Smooth muscle cell (in vitro differentiated cells): ENCODE measurements around the gene FALEC. TPM values are rescaled to one million over a fixed set of nuclear protein-coding genes. Genes with fewer than 3 reads are reported as not detected.

Experiments used
- DNase-seq: peaks from one replicate; lab custom pipeline; 2025; ENCODE audit not compliant: unreplicated experiment; lab: John Stamatoyannopoulos, UW
- H2AFZ ChIP-seq: fragments of 200-600 bp; sonication (generic); 2 replicates; pipeline ENCODE4 v1.6.0; 2016; ENCODE audit warnings: antibody characterized with exemption, low read depth, mild to moderate bottlenecking
- H3F3A ChIP-seq: fragments of 200-600 bp; sonication (generic); 2 replicates; pipeline ENCODE4 v1.6.0; 2017; ENCODE audit warnings: antibody characterized with exemption, low read depth
- H3K27ac ChIP-seq: fragments of 200-600 bp; sonication (generic); 2 replicates; pipeline ENCODE4 v1.5.1; 2016; ENCODE audit warnings: low read depth, mild to moderate bottlenecking
- H3K27me3 ChIP-seq: fragments of 200-600 bp; sonication (generic); 2 replicates; pipeline ENCODE4 v1.6.1; 2016; ENCODE audit warnings: low read depth, mild to moderate bottlenecking
- H3K36me3 ChIP-seq: fragments of 200-600 bp; sonication (generic); 2 replicates; pipeline ENCODE4 v1.5.1; 2016; ENCODE audit warnings: low read depth
- H3K4me1 ChIP-seq: fragments of 200-600 bp; sonication (generic); 2 replicates; pipeline ENCODE4 v1.5.1; 2016; ENCODE audit warnings: low read depth
- H3K4me2 ChIP-seq: fragments of 200-600 bp; sonication (generic); 2 replicates; pipeline ENCODE4 v1.6.0; 2016; ENCODE audit warnings: mild to moderate bottlenecking
- H3K4me3 ChIP-seq: fragments of 200-600 bp; sonication (generic); 2 replicates; pipeline ENCODE4 v1.5.1; 2016; ENCODE audit warnings: mild to moderate bottlenecking
- H3K79me2 ChIP-seq: fragments of 200-600 bp; sonication (generic); 2 replicates; pipeline ENCODE4 v1.6.0; 2016; ENCODE audit warnings: low read depth, mild to moderate bottlenecking
- H3K9ac ChIP-seq: fragments of 200-600 bp; sonication (generic); 2 replicates; pipeline ENCODE4 v1.6.0; 2016; ENCODE audit warnings: low read depth
- H3K9me3 ChIP-seq: fragments of 200-600 bp; sonication (generic); replicated peaks from 2 replicates; pipeline ENCODE4 v1.5.1; 2016; ENCODE audit warnings: low read depth
- H4K20me1 ChIP-seq: fragments of 200-600 bp; sonication (generic); 2 replicates; pipeline ENCODE4 v1.6.0; 2016; ENCODE audit warnings: low read depth
- CTCF ChIP-seq: fragments of 200-600 bp; sonication (generic); IDR thresholded peaks from 2 replicates; pipeline ENCODE4 v1.5.1; 2017; ENCODE audit warnings: borderline replicate concordance, mild to moderate bottlenecking, antibody characterized with exemption; ENCODE audit not compliant: insufficient read depth, poor library complexity, severe bottlenecking
- WGBS: methylation state at CpG from one replicate; pipeline ENCODE4 v1.1.7; 2016; ENCODE audit warnings: low lambda C conversion rate; 5-methylcytosine and 5-hydroxymethylcytosine counted together
- polyA plus RNA-seq: library from polyadenylated mRNA; unstranded; fragments of >200 nt; fragmentation: Nextera tagmentation; extraction: Ambion mirVana; gene quantifications from 2 replicates; pipeline ENCODE4 v1.2.1, GENCODE V29; 2016
- total RNA-seq: library from RNA; depleted of rRNA; stranded (reverse); fragments of >200 nt; gene quantifications from 2 replicates; pipeline ENCODE4 v1.2.3, GENCODE V29; 2014

The FALEC gene
- total and polyA plus RNA-seq, 2 experiments from 2014 or later = 0.62 TPM; not detected in 1

- peak within 1 kb of the TSS; percentile 28 for H3K9ac ChIP-seq
These were observed 33.3 kb downstream of the FALEC start, which contains the start of gene ADAMTSL4 for GRCh38 chr1:150548632-150549495. TSS of gene ADAMTSL4 (plus strand) at chr1:150549408. CDS start at chr1:150552289, 2,881 bp downstream.

GRCh38 chr1:150549496-150550221, 34.1 kb downstream of the FALEC start:
- Histone ChIP-seq H3K4me2 (peak overlapping the region; percentile 94), H3K36me3 (no peaks in the 10 kb centered on the region), H3K4me1 (peaks cover 7% of the 10 kb centered on the region), H3K9me3 (no peaks in the 10 kb centered on the region), H3K4me3 (peak overlapping the region; percentile 63), H2AFZ (no peak overlapping the region), H3K27me3 (no peaks in the 10 kb centered on the region), H3F3A (peaks cover 29% of the 10 kb centered on the region), H3K27ac (no peak overlapping the region), H3K79me2 (no peaks in the 10 kb centered on the region), H4K20me1 (no peaks in the 10 kb centered on the region), H3K9ac (peak overlapping the region; percentile 28)
- WGBS = 28% methylated on average over 38 of the region's 43 CpGs
- TF ChIP-seq CTCF = no peak
- no peak for DNase-seq

More at GRCh38 chr1:150548632-150549495, 33.3 kb downstream of the FALEC start, which contains the start of gene ADAMTSL4:
- no peaks in the 10 kb centered on the region for H4K20me1 ChIP-seq
- TF ChIP-seq CTCF = no peak
- WGBS = under 1% methylated on average over 76 of the region's 91 CpGs
- H3K79me2 ChIP-seq = no peaks in the 10 kb centered on the region
- H3K4me2 ChIP-seq = peak within 1 kb of the TSS; percentile 94
- H3K27ac ChIP-seq = peak within 1 kb of the TSS; percentile 51
- peaks cover 7% of the 10 kb centered on the region for H3K4me1 ChIP-seq
- no peak for DNase-seq
- peaks cover 29% of the 10 kb centered on the region for H3F3A ChIP-seq
- H3K36me3 ChIP-seq = no peaks in the 10 kb centered on the region
- no peaks in the 10 kb centered on the region for H3K27me3 ChIP-seq
- peak within 1 kb of the TSS; percentile 63 for H3K4me3 ChIP-seq
- H3K9me3 ChIP-seq = no peaks in the 10 kb centered on the region
- H2AFZ ChIP-seq = no peak within 1 kb of the TSS

GRCh38 chr1:150550222-150551050, 34.9 kb downstream of the FALEC start:
- no peaks in the 10 kb centered on the region for H3K27me3 ChIP-seq
- no peak overlapping the region for H2AFZ ChIP-seq
- H3F3A ChIP-seq = peaks cover 29% of the 10 kb centered on the region
- no peak for DNase-seq
- no peaks in the 10 kb centered on the region for H3K79me2 ChIP-seq
- no peaks in the 10 kb centered on the region for H3K9me3 ChIP-seq
- H3K27ac ChIP-seq = peak overlapping the region; percentile 51
- peak overlapping the region; percentile 63 for H3K4me3 ChIP-seq
- H4K20me1 ChIP-seq = no peaks in the 10 kb centered on the region
- H3K4me1 ChIP-seq = peaks cover 7% of the 10 kb centered on the region
- TF ChIP-seq CTCF = no peak
- H3K4me2 ChIP-seq = peak overlapping the region; percentile 94
- 72% methylated on average over 15 of the region's 22 CpGs for WGBS
- no peaks in the 10 kb centered on the region for H3K36me3 ChIP-seq
- no peak overlapping the region for H3K9ac ChIP-seq
